ENCODE data around the gene DPEP1.
"Not testable (repeated sequence)": the region's sequence is repeated elsewhere in the genome, so short reads cannot be mapped to it uniquely, and the experiment has no call there.

DPEP1 gene

DNA sequence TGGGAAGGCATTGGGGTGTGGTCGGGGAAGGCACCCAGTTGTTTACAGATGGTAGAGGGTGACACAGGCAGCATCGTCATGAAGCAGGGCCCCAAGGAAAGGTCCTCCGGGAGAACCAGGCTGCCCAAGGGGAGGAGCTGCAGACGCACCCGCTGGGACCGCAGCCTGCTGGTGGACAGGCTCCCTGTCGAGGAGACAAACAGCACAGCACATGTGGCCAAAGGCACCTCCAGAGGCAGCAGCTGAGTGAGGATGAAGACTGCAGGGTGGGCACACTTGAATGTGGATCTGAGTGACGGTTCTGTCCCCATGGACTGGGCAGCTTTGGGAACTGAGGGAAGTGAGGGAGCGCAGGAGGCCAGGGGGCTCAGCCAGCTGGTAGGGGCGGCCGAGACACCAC, 31.7 kb downstream of the DPEP1 start:
- DNase-seq (ENCODE audit: low read depth in 2 of 3, low spot score in 1 of 3) = no peak

DNA sequence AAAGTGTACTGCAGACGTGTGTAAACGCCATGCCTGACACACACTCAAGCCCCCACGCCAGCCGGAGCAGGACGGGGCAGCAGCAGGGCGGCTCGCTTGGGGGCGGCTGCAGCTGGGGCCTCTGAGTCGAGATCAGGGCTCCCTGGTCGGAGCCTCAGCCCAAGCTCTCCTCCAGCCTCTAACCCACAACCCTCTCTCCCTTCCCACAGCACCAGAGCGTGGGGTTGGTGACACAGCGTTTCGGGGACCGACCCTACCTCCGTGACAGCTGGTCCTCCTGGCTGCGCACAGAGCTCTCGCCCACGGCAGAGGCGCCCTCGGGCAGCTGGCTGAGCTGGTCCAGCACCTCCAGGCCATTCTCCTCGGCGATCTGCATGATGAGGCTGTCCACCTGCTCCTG, 32.8 kb downstream of the DPEP1 start:
- DNase-seq (ENCODE audit: low read depth in 2 of 3, low spot score in 1 of 3) = no peak

DNA sequence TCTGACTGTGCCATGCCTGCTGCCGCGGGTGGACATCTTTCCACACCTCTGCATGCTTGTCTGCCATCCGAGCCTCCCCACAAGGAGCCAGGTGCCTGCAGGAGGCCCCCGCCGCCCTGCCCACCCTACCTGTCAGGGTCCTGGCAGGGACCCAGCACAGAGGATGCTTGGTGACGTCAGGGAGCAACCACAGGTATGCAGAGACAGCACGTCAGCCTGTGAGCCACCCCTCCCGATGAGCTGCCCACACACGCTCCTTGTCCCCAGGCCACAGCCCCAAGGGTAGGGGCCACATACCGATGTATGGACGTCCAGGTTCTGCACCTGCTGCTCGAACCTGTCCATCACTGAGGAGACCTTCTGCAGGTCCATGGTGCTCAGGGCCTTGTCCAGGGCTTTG, 33.5 kb downstream of the DPEP1 start:
- no peak for DNase-seq (ENCODE audit: low read depth in 2 of 3, low spot score in 1 of 3)

DNA sequence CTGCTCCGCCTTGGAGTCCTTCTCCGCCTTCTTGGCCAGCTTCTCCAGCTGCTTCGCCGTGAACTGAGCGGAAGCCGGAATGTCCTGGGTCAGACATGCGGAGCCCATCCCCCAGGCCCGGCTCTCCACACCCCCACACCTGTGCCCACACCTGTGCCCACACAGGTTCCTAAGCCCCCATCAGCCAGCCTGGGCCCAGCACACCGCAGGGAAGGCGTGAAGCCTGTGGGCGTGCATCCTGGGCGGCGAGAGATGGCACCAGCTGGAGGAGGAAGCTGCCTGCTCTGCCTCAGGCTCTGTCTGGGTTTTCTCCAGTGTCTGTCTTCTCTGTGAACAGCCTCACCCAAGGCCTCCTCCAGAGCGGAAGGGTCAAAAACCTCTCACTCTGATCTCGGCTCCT, 38.1 kb downstream of the DPEP1 start:
- DNase-seq (ENCODE audit: low read depth in 2 of 3, low spot score in 1 of 3) = no peak

DNA sequence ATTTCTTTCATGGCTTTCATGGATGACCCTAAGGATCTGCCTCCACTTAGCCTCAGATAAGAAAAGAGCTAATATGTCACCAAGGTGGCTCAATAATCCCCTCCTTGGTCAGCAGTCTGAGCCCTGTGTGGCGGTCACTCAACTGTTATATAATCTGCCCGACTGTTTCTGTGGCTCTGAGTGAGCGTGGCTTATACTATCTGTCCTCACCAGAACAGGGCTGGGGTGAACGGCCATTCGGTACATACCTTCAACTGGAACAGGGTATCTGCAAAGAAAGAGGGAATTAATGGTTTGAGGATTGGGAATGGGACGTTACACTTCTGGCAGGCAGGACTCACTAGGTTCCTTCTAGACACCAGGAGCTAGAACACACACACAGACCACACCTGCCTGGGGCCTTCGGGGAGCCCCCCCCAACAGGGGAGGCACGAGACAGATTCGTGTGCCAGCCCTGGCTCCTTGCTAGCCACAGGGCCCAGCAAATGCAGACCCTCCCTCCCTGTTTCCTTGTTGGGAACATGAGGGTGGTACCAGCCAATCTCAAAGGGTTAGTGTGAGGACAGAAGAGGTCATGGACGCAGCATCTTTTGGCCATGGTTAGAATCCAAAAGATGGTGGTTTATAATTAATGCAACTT, 40.3 kb downstream of the DPEP1 start:
- DNase-seq (ENCODE audit: low read depth in 2 of 3, low spot score in 1 of 3) = no peak

DNA sequence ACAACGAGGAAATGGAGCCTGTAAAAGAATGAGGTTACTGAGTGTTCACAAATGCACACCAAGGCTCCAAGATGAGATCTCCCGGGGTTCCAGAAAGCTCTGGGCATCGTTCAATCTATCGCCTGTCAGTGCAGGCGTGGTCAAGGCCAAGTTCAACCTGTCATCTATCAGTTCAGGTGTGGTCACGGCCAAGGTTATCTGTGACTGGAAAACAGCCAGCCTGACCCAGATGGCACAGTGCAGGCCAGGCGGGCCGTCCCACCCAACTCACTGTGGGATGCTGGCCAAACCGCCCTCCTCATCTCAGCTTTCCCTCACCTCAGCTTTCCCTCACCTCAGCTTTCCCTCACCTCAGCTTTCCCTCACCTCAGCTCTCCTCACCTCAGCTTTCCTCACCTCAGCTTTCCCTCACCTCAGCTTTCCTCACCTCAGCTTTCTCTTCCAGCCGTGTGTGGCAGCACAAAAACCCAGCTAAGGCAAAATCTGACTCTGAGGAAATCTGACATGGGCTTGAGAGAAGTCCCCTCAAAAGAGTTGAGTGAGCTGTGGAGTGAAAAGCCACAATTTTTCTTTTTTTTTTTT, 41.7 kb downstream of the DPEP1 start:
- no peak for DNase-seq (ENCODE audit: low read depth in 2 of 3, low spot score in 1 of 3)

DNA sequence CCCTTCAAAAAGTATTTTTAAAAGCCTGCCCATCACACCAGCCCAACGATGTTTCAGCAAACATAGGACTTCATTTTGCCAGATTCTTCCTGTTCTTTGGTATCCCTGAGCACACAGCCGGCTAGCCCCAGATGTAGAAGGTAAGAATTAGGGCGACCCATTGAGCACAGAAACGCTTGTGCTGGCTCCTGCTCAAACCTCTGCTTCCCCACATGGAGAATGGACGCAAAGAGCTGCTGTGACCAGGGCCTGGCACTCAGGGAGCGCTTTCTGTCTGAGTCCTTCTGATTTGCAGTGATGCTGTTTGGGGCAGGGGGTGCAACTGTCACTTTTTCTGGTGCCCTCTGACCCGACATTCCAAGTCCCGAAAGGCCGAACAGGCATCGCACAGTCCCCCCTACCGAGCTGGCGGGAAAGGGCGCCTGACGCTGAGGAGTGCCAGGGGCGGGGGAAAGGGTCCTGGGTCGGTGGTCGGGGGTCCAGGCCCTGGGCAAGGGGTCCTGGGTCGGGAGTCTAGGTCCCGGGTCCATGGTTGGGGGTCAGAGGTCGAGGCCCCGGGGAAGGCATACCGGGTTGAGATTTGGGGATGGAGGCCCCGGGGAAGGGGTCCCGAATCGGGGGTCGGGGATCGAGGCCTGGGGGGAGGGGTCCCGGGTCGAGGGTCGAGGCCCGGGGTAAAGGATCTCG, 43.1 kb downstream of the DPEP1 start:
- DNase-seq (ENCODE audit: low read depth in 2 of 3, low spot score in 1 of 3) = no peak

DNA sequence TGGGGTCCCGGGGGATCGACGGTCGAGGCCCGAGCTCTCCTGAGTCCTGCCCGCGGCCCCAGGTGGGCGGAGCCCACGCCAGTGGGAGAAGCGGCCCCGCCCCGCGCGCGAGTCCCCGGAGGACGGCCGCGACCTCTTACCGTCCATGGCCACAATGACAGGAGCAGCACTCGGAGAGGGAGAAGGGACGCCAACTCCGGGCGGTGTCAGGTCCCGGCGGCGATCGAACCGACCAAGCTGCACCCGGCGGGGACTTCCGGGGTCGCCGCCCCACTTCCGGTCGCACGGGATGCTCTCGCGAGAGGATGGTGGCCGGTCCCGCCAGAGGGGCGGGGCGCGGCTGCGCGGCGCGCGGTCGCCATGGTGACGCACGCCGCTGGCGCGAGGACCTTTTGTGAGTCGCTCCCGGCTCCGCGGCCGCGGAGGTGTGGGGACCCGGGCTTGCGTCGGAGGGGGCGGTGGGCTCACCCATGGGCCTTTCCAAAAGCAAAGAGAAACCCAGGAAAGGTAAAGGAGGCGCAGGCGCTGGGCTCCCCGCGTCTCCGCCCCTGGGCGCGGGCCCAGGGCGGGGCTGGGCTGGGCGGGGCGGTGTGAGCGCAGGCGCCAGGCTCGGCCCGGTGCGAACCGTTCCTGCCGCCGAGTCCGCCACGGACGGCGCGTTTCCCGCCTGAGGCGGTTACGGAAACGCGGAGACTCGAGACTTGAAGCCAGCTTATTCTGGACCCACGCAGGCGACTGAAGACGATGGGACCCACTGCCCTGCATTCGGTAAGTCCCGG, 44.2 kb downstream of the DPEP1 start, which contains the start of the genes CHMP1A and SPATA33:
Gene CHMP1A (minus strand): TSS at position 267 of the 779 bp plus-strand sequence. CDS start 120 bp downstream, at position 147.
Gene SPATA33 (plus strand): TSS at position 395 of the 779 bp plus-strand sequence. CDS start 76 bp downstream, at position 471.
- DNase-seq (ENCODE audit: low read depth in 2 of 3, low spot score in 1 of 3) = peak; percentile 83 to 92 (median 90)

DNA sequence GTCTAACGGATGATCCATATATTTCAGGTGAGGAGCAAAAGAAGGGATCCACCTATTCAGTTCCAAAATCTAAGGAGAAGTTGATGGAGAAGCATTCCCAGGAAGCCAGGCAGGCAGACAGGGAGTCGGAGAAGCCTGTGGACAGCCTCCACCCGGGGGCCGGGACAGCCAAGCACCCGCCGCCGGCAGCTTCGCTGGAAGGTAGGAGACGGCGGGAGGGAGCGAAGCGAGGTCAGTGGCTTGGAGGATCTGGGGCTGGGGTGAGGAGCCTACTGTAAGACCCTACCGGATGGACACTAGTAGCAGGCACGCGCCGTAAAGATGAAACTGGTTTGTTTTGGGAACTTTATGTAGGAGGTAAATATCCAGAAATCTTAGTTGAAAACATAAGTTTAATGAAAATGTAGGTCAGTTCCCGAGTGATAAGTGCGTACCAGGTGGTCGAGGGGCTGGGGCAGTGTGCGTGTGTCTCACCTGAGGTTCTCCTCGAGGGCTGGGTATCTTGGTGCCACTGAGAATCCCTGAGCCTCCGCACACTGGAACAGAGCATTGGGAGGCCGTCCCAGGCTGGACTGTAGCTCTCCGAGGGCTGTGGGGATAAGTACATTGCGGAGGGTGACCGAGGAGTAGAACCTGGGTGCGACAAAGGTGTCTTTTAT, 44.9 kb downstream of the DPEP1 start:
- DNase-seq (ENCODE audit: low read depth in 2 of 3, low spot score in 1 of 3) = peak in 2 of 3 donors; percentile 20 to 24

DNA sequence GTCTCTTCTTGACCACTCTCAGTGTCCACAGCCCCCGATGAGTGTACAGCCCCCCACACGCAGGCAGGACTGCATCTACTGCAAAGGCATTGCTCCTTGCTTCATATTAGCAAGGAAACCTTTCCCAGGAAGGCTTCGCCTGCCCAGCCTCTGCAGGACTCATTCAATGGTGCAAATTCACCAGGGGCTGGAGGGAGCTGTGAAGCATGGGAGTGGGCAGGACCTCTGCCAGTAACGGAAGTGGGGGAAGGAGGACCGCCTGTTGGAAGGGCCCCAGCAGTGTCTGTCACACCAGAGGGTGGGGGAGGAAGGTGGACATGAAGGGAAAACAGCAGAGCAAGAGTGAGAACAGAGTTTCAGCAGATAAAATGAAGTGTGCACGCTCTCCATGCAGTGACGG, 46.7 kb downstream of the DPEP1 start:
- DNase-seq (ENCODE audit: low read depth in 2 of 3, low spot score in 1 of 3) = no peak

DNA sequence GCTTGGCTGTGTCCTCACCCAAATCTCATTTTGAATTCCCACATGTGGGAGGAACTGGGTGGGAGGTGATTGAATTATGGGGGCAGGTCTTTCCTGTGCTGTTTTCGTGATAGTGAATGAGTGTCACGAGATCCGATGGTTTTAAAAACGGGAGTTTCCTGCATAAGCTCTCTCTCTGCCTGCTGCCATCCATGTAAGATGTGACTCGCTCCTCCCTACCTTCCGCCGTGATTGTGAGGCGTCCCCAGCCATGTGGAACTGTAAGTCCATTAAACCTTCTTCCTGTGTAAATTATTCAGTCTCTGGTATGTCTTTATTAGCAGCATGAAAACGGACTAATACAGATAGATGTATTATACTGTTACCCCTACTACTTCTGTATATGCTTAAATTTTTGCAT, 47.8 kb downstream of the DPEP1 start:
- no peak for DNase-seq (ENCODE audit: low read depth in 2 of 3, low spot score in 1 of 3)

DNA sequence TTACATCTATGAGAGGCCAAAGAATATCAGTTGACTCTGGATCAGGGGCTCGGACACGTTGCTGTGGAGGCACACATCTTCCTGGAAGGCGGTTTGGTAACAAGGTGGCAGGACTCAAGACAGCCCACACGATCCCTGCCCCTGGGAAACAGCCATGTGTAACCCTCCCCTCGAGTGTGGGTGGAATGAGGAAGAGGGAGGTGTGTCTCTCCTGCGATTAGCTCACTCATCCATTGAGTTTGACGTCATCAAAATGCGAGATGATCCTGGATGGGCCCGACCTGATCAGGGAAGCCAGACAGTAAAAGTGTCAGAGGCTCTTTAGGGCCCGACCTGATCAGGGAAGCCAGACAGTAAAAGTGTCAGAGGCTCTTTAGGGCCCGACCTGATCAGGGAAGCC, 50.8 kb downstream of the DPEP1 start:
- not testable (repeated sequence) for DNase-seq (ENCODE audit: low read depth in 2 of 3, low spot score in 1 of 3)

DNA sequence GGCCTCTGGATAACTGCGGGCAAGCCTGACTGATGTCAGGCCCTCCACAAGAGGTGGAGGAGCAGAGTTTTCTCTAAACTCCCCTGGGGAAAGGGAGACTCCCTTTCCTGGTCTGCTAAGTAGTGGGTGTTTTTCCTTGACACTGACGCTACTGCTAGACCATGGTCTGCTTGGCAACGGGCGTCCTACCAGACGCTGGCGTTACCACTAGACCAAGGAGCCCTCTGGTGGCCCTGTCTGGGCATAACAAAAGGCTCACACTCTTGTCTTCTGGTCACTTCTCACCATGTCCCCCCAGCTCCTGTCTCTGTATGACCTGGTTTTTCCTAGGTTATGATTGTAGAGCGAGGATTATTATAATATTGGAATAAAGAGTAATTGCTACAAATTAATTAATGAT, 53.6 kb downstream of the DPEP1 start:
- not testable (repeated sequence) for DNase-seq (ENCODE audit: low read depth in 2 of 3, low spot score in 1 of 3)

DNA sequence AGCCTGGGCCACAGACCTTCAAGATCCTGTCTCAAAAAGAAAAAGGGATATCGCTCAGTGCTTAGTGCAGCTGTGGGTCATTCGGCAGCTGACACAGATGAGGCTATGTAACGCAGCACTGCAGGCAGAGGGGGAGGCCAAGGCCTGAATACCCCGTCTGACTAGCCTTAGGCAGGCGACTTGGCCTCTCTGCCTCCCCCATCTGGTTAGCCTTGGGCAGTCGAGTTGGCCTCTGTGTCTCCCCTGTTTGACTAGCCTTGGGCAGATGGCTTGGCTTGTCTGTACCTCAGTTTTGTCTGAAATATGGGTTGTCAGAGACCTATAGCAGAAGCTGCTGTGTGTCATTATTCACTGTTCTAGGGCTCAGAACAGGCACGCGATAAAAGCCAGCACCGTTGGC, 54.2 kb downstream of the DPEP1 start:
- DNase-seq (ENCODE audit: low read depth in 2 of 3, low spot score in 1 of 3) = no peak

DNA sequence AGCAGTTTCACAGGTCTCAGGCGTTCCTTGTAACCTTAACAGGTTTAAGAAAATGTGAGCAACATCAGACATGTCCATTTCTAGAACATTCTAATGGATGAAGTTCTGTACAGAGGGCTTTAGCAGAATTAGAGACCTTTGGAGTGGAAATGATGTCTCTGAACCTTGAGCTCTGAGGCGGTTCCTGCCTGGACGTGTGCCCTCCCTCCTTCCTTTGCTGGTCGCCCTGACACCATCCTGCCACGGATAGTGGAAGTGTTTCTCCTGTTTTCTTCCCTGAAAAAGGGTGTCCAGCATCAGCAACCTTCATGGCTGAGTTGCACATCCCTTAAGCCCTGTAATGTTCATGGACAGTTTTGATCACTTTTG, 55.3 kb downstream of the DPEP1 start:
- no peak for DNase-seq (ENCODE audit: low read depth in 2 of 3, low spot score in 1 of 3)

DNA sequence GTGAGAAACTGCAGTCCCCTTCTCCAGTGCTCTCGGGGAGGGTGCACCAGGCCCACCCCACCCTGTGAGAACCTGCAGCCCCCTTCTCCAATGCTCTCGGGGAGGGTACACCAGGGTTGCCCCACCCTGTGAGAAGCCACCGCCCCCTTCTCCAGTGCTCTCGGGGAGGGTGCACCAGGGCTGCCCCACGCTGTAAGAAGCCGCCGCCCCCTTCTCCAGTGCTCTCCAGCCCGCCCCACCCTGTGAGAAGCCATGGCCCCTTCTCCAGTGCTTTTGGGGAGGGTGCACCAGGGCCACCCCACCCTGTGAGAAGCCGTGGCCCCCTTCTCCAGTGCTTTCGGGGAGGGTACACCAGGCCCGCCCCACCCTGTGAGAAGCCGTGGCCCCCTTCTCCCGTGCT, 56.3 kb downstream of the DPEP1 start:
- DNase-seq (ENCODE audit: low read depth in 2 of 3, low spot score in 1 of 3) = no peak

DNA sequence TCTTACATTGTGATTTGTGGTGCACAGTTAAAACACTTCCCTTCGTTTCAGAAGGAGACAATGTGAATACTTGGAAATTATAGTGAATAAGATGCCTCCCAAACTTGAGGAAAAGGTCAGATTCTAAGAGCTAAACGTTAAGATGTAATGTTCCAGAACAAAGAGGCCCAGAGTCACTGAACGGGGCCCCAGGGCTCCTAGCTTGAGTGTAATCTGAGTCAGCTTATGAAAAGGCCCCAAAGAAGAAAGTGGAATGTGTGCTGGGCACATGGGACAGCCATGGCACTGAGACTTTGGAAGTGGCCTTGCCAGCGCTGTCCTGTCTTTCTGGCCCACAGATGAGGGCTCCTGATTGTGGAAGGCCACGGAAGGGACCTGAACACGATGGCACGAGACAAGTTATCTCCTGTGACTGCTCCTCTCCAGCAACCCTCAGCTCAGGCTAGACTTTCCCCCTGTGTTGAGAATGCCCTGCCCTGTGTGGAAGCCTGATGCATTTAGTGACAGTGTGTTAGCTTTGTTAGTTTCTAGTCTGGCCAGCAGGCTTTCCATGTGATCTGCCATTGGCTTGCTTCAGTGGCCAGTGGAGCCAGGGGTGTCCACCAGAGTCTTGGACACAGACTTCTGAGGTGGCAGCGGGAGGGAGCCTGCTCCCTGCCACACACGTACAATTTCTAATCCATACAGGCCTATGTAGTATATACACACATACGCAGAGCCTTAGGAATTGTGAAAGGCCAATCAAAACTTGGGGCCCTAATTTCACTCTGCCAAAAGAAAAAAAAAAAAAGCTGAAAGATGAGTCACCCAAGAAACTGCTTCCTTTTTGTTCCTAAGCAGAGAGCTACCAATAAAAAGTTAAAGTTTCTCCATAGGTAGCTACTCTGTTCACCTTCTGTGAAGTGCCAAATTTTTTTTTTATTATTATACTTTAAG, 57.3 kb downstream of the DPEP1 start:
- DNase-seq (ENCODE audit: low read depth in 2 of 3, low spot score in 1 of 3) = no peak

DNA sequence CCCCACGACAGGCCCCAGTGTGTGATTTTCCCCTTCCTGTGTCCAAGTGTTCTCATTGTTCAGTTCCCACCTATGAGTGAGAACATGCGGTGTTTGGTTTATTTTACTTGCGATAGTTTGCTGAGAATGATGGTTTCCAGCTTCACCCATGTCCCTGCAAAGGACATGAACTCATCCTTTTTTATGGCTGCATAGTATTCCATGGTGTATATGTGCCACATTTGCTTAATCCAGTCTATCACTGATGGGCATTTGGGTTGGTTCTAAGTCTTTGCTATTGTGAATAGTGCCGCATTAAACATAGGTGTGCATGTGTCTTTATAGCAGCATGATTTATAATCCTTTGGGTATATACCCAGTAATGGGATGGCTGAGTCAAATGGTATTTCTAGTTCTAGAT, 58.1 kb downstream of the DPEP1 start:
- DNase-seq (ENCODE audit: low read depth in 2 of 3, low spot score in 1 of 3) = not testable (repeated sequence)

DNA sequence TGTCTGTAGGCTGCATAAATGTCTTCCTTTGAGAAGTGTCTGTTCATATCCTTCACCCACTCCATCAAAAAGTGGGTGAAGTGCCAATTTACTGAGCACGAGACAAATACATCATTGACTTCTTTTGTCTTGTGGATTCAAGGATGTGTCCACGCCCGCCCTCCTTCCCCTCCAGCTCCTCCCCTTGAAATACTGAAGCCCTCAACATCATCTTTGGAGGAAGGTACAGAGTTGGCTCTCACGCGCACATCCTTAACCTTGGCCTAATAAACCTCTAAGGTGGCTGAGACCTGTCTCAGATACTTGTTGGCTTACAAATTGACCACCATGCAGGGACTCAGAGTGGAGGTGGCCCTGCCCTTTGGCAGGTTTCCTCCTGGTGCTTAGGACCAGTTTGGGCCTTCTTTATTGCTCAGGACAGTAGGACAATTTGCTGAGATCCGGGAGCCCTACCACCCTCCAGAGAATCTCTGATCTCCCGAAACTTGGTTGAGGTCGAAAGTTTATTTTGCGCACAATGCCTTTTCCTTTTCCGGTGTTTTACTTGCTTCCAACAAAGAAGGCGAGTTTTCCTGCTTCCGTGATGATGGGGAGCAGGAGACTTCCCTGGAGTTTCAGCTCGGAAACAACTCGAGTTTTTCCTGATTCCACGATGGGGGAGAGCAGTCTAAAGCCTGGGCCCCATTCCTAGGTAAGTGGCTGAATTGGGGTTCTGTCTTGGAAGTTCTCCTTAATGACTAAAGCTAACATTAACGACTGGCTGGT, 58.9 kb downstream of the DPEP1 start:
- no peak for DNase-seq (ENCODE audit: low read depth in 2 of 3, low spot score in 1 of 3)
